Suprapubic skin (tissue), 4 donors: Measurements from ENCODE around the gene CPTP. TPM values are rescaled to one million over a fixed set of nuclear protein-coding genes. Genes with fewer than 3 reads are reported as not detected.

Experiments
- DNase-seq, 2 donors: peaks; one replicate each; pipeline ENCODE4 v3.0.0-alpha.2; 2019; ENCODE audit warnings: low spot score in 2 of 2
- H3K27ac ChIP-seq: fragments of 200-600 bp; sonication (generic); one replicate; pipeline ENCODE4 v1.5.1; 2019
- H3K27me3 ChIP-seq: fragments of 200-600 bp; sonication (generic); one replicate; pipeline ENCODE4 v1.5.1; 2019
- H3K36me3 ChIP-seq: fragments of 200-600 bp; sonication (generic); one replicate; pipeline ENCODE4 v1.5.1; 2019
- H3K4me1 ChIP-seq: fragments of 200-600 bp; sonication (generic); one replicate; pipeline ENCODE4 v1.5.1; 2019
- H3K4me3 ChIP-seq: fragments of 200-600 bp; sonication (generic); one replicate; pipeline ENCODE4 v1.5.1; 2019; ENCODE audit warnings: mild to moderate bottlenecking
- H3K9me3 ChIP-seq: fragments of 200-600 bp; sonication (generic); one replicate; pipeline ENCODE4 v1.5.1; 2019
- CTCF ChIP-seq, 2 donors: fragments of 200-600 bp in 1 of 2; fragments of 450-650 bp in 1 of 2; sonication (generic) in 1 of 2; IDR thresholded peaks; one replicate each; pipeline ENCODE4 v1.5.1; 2016 to 2019; ENCODE audit warnings: antibody characterized with exemption in 2 of 2, mild to moderate bottlenecking in 1 of 2, moderate library complexity in 1 of 2
- EP300 ChIP-seq: sonication (generic); formaldehyde crosslinking; IDR thresholded peaks from one replicate; pipeline ENCODE4 v1.6.1; 2017; ENCODE audit warnings: antibody characterized with exemption
- POLR2A ChIP-seq, 2 donors: fragments of 450-650 bp; IDR thresholded peaks; one replicate each; pipeline ENCODE4 v1.6.1; 2017; ENCODE audit warnings: antibody characterized with exemption in 2 of 2, mild to moderate bottlenecking in 2 of 2, moderate library complexity in 2 of 2
- POLR2AphosphoS5 ChIP-seq, 3 donors: sonication (generic); formaldehyde crosslinking; IDR thresholded peaks; one replicate each; pipeline ENCODE4 v1.6.1; 2017; ENCODE audit warnings: antibody characterized with exemption in 3 of 3
- WGBS: methylation state at CpG from one replicate; pipeline ENCODE4 v1.1.5; 2018; 5-methylcytosine and 5-hydroxymethylcytosine counted together
- total RNA-seq, 4 donors: library from RNA; depleted of rRNA; stranded (reverse); fragments of >200 nt; gene quantifications; one replicate each; pipeline ENCODE4 v1.1.0, GENCODE V29; 2016

Gene CPTP
- total RNA-seq, 4 donors from 2014 or later: 32.5 to 60.4 (median 54.3) TPM

- H3K4me3 ChIP-seq: no peak overlapping the region
These were observed 39.5 kb upstream of the CPTP start for GRCh38 chr1:1285102-1285571.

GRCh38 chr1:1285611-1286311 lies 38.8 kb upstream of the CPTP start:
- no peak overlapping the region for H3K4me3 ChIP-seq
- no peaks in the 10 kb centered on the region for H3K9me3 ChIP-seq
- H3K27me3 ChIP-seq: peaks cover 33% of the 10 kb centered on the region
- 60% methylated on average over 2 of the region's 37 CpGs for WGBS
- no peak for DNase-seq
- H3K36me3 ChIP-seq: no peaks in the 10 kb centered on the region
- no peak for TF ChIP-seq POLR2AphosphoS5 (IDR thresholded peaks at IDR 0.05)
- TF ChIP-seq POLR2A (IDR thresholded peaks at IDR 0.05): no peak
- no peak for TF ChIP-seq CTCF (IDR thresholded peaks at IDR 0.05)
- no peak for TF ChIP-seq EP300
- H3K4me1 ChIP-seq: peaks cover 17% of the 10 kb centered on the region
- H3K27ac ChIP-seq: no peak overlapping the region

More at GRCh38 chr1:1285102-1285571, 39.5 kb upstream of the CPTP start:
- Histone ChIP-seq H3K27me3 (peaks cover 33% of the 10 kb centered on the region), H3K4me1 (peaks cover 12% of the 10 kb centered on the region), H3K36me3 (no peaks in the 10 kb centered on the region), H3K27ac (no peak overlapping the region), H3K9me3 (no peaks in the 10 kb centered on the region)
- no peak for DNase-seq
- TF ChIP-seq POLR2A (IDR thresholded peaks at IDR 0.05) (no peak), POLR2AphosphoS5 (IDR thresholded peaks at IDR 0.05) (no peak), CTCF (IDR thresholded peaks at IDR 0.05) (no peak), EP300 (no peak)
- WGBS: 76% methylated on average over 7 of the region's 22 CpGs

- no peak overlapping the region for H3K27ac ChIP-seq
- no peak for DNase-seq
- TF ChIP-seq EP300: no peak
- no peak for TF ChIP-seq POLR2AphosphoS5 (IDR thresholded peaks at IDR 0.05)
- TF ChIP-seq CTCF (IDR thresholded peaks at IDR 0.05): no peak
- no peak for TF ChIP-seq POLR2A (IDR thresholded peaks at IDR 0.05)
- H3K36me3 ChIP-seq: no peaks in the 10 kb centered on the region
- WGBS: no CpG with 5 or more reads among the region's 50 CpGs
- peaks cover 33% of the 10 kb centered on the region for H3K27me3 ChIP-seq
- H3K9me3 ChIP-seq: no peaks in the 10 kb centered on the region
- no peak overlapping the region for H3K4me3 ChIP-seq
- peaks cover 24% of the 10 kb centered on the region for H3K4me1 ChIP-seq
These were observed 38.0 kb upstream of the CPTP start for GRCh38 chr1:1286313-1287261.

GRCh38 chr1:1287288-1288110 lies 37.1 kb upstream of the CPTP start:
- H3K27ac ChIP-seq: no peak overlapping the region
- H3K27me3 ChIP-seq: peaks cover 33% of the 10 kb centered on the region
- WGBS: 74% methylated on average over 7 of the region's 46 CpGs
- H3K9me3 ChIP-seq: no peaks in the 10 kb centered on the region
- no peak for DNase-seq
- H3K4me1 ChIP-seq: peaks cover 23% of the 10 kb centered on the region
- H3K4me3 ChIP-seq: no peak overlapping the region
- no peak for TF ChIP-seq EP300
- no peak for TF ChIP-seq CTCF (IDR thresholded peaks at IDR 0.05)
- TF ChIP-seq POLR2A (IDR thresholded peaks at IDR 0.05): no peak
- no peak for TF ChIP-seq POLR2AphosphoS5 (IDR thresholded peaks at IDR 0.05)
- no peaks in the 10 kb centered on the region for H3K36me3 ChIP-seq
